Mesothelial cell of epicardium (in vitro differentiated cells): ENCODE measurements around the gene UBAP1. TPM values are rescaled to one million over a fixed set of nuclear protein-coding genes. Genes with fewer than 3 reads are reported as not detected.

Experiments used
- DNase-seq, 2 experiments: peaks; one replicate each; pipeline ENCODE4 v3.0.0; 2021; ENCODE audit warnings: low spot score in 2 of 2; ENCODE audit not compliant: unreplicated experiment in 2 of 2
- H3K27ac Mint-ChIP-seq: 2 replicates; pipeline ENCODE4 v1.8.0; 2021; ENCODE audit warnings: mixed read lengths
- H3K27me3 Mint-ChIP-seq: 2 replicates; pipeline ENCODE4 v1.8.0; 2021; ENCODE audit warnings: low read depth, mixed read lengths
- H3K36me3 Mint-ChIP-seq: 2 replicates; pipeline ENCODE4 v1.8.0; 2021; ENCODE audit warnings: mixed read lengths
- H3K4me1 Mint-ChIP-seq: 2 replicates; pipeline ENCODE4 v1.8.0; 2021; ENCODE audit warnings: mixed read lengths
- H3K4me3 Mint-ChIP-seq: 2 replicates; pipeline ENCODE4 v1.8.0; 2021; ENCODE audit warnings: mild to moderate bottlenecking, moderate library complexity, mixed read lengths
- H3K9me3 Mint-ChIP-seq: 2 replicates; pipeline ENCODE4 v1.8.0; 2021; ENCODE audit warnings: mixed read lengths
- total RNA-seq: library from RNA; stranded (reverse); gene quantifications from 3 replicates; pipeline ENCODE4 v1.2.1, GENCODE V29; 2021
- TF ChIP-seq, protein P1 (sequence below): fragments of 200-600 bp; sonication (generic); IDR thresholded peaks from one replicate; pipeline ENCODE4 v1.5.0; 2021; ENCODE audit warnings: antibody characterized with exemption; ENCODE audit not compliant: unreplicated experiment

The UBAP1 gene
- total RNA-seq, 1 donor from 2014 or later = 38.0 TPM

DNA sequence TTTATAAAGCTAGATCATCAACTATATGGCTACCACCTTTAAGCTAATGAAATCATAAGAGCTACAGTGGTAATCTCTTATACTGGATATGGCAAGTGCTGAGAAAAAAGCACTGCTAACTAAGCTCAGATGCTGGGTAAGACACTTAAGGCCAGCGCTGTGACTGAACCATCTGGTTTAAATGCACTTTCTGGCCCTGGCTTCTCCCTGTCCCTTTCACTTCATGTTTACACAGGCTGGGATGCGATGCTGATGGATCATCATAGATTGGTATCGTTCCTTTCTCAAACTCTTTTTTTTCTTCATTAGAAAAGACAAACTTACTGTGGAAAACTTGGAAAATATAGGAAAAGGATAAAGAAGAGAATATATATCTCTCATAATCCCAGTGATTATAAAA lies 97.9 kb downstream of the UBAP1 start:
- no peaks in the 10 kb centered on the region for H3K36me3 Mint-ChIP-seq
- no peak overlapping the region for H3K27ac Mint-ChIP-seq
- H3K9me3 Mint-ChIP-seq = no peaks in the 10 kb centered on the region
- no peak for DNase-seq
- H3K27me3 Mint-ChIP-seq = no peaks in the 10 kb centered on the region
- H3K4me1 Mint-ChIP-seq = peaks cover 6% of the 10 kb centered on the region
- TF ChIP-seq, protein P1, sequence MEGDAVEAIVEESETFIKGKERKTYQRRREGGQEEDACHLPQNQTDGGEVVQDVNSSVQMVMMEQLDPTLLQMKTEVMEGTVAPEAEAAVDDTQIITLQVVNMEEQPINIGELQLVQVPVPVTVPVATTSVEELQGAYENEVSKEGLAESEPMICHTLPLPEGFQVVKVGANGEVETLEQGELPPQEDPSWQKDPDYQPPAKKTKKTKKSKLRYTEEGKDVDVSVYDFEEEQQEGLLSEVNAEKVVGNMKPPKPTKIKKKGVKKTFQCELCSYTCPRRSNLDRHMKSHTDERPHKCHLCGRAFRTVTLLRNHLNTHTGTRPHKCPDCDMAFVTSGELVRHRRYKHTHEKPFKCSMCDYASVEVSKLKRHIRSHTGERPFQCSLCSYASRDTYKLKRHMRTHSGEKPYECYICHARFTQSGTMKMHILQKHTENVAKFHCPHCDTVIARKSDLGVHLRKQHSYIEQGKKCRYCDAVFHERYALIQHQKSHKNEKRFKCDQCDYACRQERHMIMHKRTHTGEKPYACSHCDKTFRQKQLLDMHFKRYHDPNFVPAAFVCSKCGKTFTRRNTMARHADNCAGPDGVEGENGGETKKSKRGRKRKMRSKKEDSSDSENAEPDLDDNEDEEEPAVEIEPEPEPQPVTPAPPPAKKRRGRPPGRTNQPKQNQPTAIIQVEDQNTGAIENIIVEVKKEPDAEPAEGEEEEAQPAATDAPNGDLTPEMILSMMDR = no peak
- H3K4me3 Mint-ChIP-seq = no peak overlapping the region

DNA sequence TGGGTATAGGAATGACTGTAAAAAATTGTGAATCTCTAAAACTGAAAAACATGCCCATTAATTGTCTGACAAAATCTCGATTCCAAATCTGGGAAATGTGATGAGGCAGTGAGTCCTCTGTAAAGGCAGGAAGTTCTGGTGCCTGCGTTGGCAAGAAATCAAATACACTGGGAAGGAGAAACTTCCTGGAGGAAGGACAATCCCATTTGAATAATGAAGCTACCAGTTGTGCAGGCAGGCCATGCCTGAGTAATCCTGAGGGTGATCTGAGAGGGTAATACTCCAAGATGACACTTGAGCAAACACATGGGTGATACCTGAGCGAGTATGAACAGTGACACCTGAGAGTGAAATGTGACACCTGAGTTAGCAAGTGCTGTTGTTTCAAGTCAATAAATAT lies 100.6 kb downstream of the UBAP1 start:
- H3K4me1 Mint-ChIP-seq = no peaks in the 10 kb centered on the region
- H3K9me3 Mint-ChIP-seq = no peaks in the 10 kb centered on the region
- DNase-seq = no peak
- TF ChIP-seq, protein P1 = no peak
- H3K36me3 Mint-ChIP-seq = no peaks in the 10 kb centered on the region
- no peak overlapping the region for H3K27ac Mint-ChIP-seq
- no peaks in the 10 kb centered on the region for H3K27me3 Mint-ChIP-seq
- H3K4me3 Mint-ChIP-seq = no peak overlapping the region

DNA sequence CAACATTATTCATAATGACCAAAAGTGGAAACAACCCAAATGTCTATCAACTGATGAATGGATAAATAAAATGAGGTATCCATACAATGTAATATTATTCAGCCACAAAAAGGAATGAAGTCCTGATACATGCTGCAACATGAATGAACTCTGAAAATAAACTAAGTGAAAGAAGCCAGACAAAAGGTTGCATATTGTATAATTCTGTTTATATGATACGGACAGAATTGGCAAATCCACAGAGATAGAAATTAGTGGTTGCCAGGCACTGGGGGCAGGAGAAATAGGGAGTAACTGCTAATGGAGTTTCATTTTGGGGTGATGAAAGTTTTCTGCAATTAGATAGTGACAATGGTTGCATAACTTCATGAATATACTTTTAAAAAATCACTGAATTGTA lies 103.3 kb downstream of the UBAP1 start:
- Mint-ChIP-seq H3K9me3 (no peaks in the 10 kb centered on the region), H3K4me1 (no peaks in the 10 kb centered on the region), H3K27me3 (no peaks in the 10 kb centered on the region), H3K36me3 (peaks cover 2% of the 10 kb centered on the region), H3K27ac (no peak overlapping the region), H3K4me3 (no peak overlapping the region)
- DNase-seq = no peak
- TF ChIP-seq, protein P1 = no peak

DNA sequence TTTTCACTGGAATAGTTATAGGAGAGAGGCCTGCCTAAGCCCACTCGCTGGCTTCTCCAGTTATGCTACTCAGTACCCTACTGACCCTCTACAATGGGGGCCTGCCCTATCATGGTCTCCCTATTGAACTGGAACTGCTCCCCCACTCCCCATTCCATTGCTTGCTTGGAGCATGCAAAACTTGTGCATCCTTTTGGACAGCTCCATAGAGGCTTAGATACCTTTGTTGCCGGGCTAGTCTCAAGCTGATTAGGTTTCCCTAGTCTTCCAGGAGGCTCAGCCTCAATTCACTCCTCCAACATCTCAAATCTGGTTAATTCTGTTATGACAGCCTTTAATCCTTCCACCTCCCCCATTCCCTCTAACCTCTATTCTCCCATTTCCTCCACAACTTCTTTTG lies 110.3 kb downstream of the UBAP1 start:
- Mint-ChIP-seq H3K9me3 (no peaks in the 10 kb centered on the region), H3K27ac (no peak overlapping the region), H3K4me3 (no peak overlapping the region), H3K36me3 (peaks cover 2% of the 10 kb centered on the region), H3K4me1 (no peaks in the 10 kb centered on the region), H3K27me3 (no peaks in the 10 kb centered on the region)
- no peak for DNase-seq
- TF ChIP-seq, protein P1 = no peak

DNA sequence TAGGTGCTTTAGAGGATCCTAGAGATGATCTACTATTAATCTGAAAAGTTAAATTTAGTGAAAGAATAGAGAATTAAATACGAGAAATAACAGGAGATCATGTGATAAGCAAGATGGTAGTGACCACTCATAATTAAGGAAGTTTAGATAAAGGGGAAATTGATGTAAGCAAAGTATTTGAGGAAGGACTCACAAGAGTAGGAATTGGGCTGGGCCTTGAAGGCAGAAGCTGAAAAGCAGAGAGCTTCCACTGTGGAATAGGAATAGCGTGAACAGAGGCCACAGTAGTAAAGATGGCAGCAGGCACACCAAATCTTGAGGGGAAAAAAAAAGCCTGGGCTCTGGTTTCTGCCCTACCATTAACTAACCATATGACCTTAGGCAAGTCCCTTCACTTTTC lies 112.2 kb downstream of the UBAP1 start:
- no peak overlapping the region for H3K27ac Mint-ChIP-seq
- H3K4me1 Mint-ChIP-seq = no peaks in the 10 kb centered on the region

More for the DNA sequence above, 112.2 kb downstream of the UBAP1 start:
- H3K9me3 Mint-ChIP-seq = no peaks in the 10 kb centered on the region
- H3K4me3 Mint-ChIP-seq = no peak overlapping the region
- H3K27me3 Mint-ChIP-seq = no peaks in the 10 kb centered on the region
- peaks cover 2% of the 10 kb centered on the region for H3K36me3 Mint-ChIP-seq
- DNase-seq = no peak
- TF ChIP-seq, protein P1 = no peak
